Left ventricle myocardium inferior (tissue), 1 donor: ENCODE results near the gene VAX1. TPM values are rescaled to one million over a fixed set of nuclear protein-coding genes. Genes with fewer than 3 reads are reported as not detected.
A peak's percentile ranks its signal among the peaks of the same experiment; 100 is the strongest.

Experiments
- DNase-seq: peaks from one replicate; pipeline ENCODE4 v3.0.0-alpha.2; 2020
- H3K27ac ChIP-seq: fragments of 200-600 bp; replicated peaks from 2 replicates; pipeline ENCODE4 v1.8.0; 2021
- H3K27me3 ChIP-seq: fragments of 200-600 bp; 2 replicates; pipeline ENCODE4 v1.8.0; 2021; ENCODE audit warnings: low read depth
- H3K36me3 ChIP-seq: fragments of 200-600 bp; 2 replicates; pipeline ENCODE4 v1.8.0; 2021
- H3K4me1 ChIP-seq: fragments of 200-600 bp; 2 replicates; pipeline ENCODE4 v1.8.0; 2021
- H3K4me3 ChIP-seq: fragments of 200-600 bp; 2 replicates; pipeline ENCODE4 v1.8.0; 2021; ENCODE audit warnings: mild to moderate bottlenecking, moderate library complexity
- H3K9me3 ChIP-seq: fragments of 200-600 bp; replicated peaks from 2 replicates; pipeline ENCODE4 v1.8.0; 2021
- intact Hi-C: fragments of 100-400 bp; cut with micrococcal nuclease; formaldehyde crosslinking; loops from one replicate; pipeline ENCODE4 v1.11.0; 2022
- total RNA-seq: library from RNA; stranded (reverse); fragmentation: NEBNext Ultra II Directional; extraction: Animal tissue kit (Norgen Biotek cat#: 25700); gene quantifications from one replicate; pipeline ENCODE4 v1.2.1, GENCODE V29; 2021
- TF ChIP-seq, protein P1 (sequence below): fragments of 200-600 bp; IDR thresholded peaks from 2 replicates; pipeline ENCODE4 v1.8.0; 2021; ENCODE audit warnings: antibody characterized with exemption, mild to moderate bottlenecking, borderline replicate concordance
- donor health status: DM: no; HTN: yes; CAD: no; lungs with severe emphysema.

The VAX1 gene
- total RNA-seq, 1 donor from 2014 or later = not detected

GRCh38 chr10:117169480-117169879 lies 31.4 kb upstream of the VAX1 start:
- peaks cover 100% of the 10 kb centered on the region for H3K27me3 ChIP-seq
- intact Hi-C loops = no loop called here

DNA sequence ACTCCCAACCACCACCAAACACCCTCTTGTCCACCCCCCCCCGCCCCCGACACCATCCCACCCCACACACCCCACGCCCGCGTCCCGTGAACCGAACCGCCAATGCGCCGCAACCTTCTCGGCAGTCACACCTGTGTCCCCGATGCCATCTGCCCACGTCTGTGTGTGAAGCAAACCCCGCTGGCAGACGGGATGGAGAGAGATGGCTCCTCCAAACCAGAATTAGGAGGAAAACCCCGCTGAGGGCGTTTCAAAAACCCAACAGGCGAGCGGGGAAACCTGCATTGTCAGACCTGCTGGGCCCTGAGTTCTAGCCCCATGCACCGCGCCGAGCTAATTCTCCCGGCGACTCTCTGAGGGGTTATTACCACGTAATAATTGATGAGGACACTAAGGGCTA lies 30.7 kb upstream of the VAX1 start:
- intact Hi-C loops = no loop called here
- H3K4me3 ChIP-seq = no peak overlapping the region
- H3K27me3 ChIP-seq = peaks cover 100% of the 10 kb centered on the region
- no peaks in the 10 kb centered on the region for H3K36me3 ChIP-seq
- TF ChIP-seq, protein P1, sequence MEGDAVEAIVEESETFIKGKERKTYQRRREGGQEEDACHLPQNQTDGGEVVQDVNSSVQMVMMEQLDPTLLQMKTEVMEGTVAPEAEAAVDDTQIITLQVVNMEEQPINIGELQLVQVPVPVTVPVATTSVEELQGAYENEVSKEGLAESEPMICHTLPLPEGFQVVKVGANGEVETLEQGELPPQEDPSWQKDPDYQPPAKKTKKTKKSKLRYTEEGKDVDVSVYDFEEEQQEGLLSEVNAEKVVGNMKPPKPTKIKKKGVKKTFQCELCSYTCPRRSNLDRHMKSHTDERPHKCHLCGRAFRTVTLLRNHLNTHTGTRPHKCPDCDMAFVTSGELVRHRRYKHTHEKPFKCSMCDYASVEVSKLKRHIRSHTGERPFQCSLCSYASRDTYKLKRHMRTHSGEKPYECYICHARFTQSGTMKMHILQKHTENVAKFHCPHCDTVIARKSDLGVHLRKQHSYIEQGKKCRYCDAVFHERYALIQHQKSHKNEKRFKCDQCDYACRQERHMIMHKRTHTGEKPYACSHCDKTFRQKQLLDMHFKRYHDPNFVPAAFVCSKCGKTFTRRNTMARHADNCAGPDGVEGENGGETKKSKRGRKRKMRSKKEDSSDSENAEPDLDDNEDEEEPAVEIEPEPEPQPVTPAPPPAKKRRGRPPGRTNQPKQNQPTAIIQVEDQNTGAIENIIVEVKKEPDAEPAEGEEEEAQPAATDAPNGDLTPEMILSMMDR = no peak
- no peak overlapping the region for H3K27ac ChIP-seq
- no peak for DNase-seq
- H3K4me1 ChIP-seq = peaks cover 24% of the 10 kb centered on the region
- H3K9me3 ChIP-seq = no peaks in the 10 kb centered on the region

More at GRCh38 chr10:117169480-117169879, 31.4 kb upstream of the VAX1 start:
- Histone ChIP-seq H3K9me3 (no peaks in the 10 kb centered on the region), H3K4me1 (peaks cover 24% of the 10 kb centered on the region), H3K36me3 (no peaks in the 10 kb centered on the region), H3K4me3 (no peak overlapping the region), H3K27ac (no peak overlapping the region)
- TF ChIP-seq, protein P1 = no peak
- no peak for DNase-seq

DNA sequence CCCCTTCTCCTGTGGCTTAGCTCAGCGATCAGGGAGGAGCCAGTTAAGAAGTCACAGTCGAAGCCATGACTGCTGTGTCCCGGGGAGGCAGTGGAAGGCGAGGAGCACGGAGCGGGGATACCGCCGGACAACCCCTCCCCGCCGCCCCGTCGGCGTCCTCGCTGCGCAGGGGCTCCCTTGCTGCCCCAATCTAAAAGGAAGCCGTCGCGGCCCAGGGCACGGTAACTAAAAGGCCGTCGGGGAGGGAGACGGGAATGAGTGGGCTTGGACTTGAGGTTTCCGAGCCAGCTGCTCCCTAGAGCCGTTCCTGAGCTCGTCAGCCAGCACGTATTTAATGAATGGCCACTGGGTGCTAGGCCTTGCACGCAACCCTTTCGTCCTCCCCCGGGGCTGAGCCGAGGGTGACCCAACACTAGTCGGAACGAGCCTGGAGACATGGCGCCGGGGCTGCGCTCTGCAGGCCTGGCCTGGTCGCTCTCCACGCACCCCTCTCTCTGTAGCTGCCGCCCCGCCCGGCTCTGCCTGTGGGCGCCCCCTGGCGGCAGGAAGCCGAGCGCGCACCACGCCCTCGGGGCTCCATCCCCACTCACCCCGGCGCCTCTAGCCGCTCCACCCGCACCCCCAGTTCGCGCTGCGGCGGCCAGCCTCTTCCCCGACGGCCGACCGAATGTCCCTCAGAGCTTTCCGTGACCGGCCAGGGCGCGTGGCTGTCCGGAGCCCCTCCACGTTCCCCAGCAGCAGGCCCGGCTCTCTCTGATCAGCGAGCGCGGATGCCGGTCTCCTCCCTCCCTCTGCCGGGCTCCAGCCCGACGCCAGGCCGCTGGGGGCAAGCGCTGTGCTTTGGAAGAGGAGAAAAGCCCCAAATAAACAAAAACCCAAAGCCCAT lies 30.0 kb upstream of the VAX1 start:
- Histone ChIP-seq H3K27me3 (peaks cover 100% of the 10 kb centered on the region), H3K4me3 (peak overlapping the region; percentile 50)
- intact Hi-C loops = no loop called here

DNA sequence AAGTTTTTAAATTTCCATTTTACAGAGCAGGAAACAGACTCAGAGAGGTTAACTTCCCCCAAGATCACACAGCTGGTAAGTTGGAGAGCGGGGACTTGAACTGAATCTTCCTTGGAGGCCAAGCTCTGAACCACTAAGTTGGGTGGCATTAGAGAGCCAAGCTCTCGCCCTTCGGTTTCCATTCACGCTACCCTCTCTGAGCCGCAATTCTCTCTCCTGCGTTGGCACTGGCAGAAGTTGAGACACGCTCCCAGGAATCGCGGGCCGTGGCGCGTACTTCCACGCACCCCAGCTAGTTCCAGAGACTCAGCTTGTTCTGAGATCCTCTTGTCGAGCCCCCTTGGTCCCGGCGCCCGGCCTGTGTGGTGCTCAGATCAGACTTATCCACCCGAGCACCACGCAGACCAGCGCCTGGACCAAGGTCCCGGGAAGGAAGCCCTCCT lies 29.3 kb upstream of the VAX1 start:
- H3K36me3 ChIP-seq = no peaks in the 10 kb centered on the region
- H3K4me1 ChIP-seq = peaks cover 38% of the 10 kb centered on the region
- H3K27ac ChIP-seq = no peak overlapping the region
- DNase-seq = no peak
- intact Hi-C loops = no loop called here
- H3K27me3 ChIP-seq = peaks cover 100% of the 10 kb centered on the region
- TF ChIP-seq, protein P1 = no peak
- no peaks in the 10 kb centered on the region for H3K9me3 ChIP-seq
- peak overlapping the region; percentile 50 for H3K4me3 ChIP-seq

More for the DNA sequence above, 30.0 kb upstream of the VAX1 start:
- no peak overlapping the region for H3K27ac ChIP-seq
- TF ChIP-seq, protein P1 = peak; percentile 84
- H3K9me3 ChIP-seq = no peaks in the 10 kb centered on the region
- DNase-seq = peak; percentile 47
- H3K4me1 ChIP-seq = peaks cover 31% of the 10 kb centered on the region
- H3K36me3 ChIP-seq = no peaks in the 10 kb centered on the region

DNA sequence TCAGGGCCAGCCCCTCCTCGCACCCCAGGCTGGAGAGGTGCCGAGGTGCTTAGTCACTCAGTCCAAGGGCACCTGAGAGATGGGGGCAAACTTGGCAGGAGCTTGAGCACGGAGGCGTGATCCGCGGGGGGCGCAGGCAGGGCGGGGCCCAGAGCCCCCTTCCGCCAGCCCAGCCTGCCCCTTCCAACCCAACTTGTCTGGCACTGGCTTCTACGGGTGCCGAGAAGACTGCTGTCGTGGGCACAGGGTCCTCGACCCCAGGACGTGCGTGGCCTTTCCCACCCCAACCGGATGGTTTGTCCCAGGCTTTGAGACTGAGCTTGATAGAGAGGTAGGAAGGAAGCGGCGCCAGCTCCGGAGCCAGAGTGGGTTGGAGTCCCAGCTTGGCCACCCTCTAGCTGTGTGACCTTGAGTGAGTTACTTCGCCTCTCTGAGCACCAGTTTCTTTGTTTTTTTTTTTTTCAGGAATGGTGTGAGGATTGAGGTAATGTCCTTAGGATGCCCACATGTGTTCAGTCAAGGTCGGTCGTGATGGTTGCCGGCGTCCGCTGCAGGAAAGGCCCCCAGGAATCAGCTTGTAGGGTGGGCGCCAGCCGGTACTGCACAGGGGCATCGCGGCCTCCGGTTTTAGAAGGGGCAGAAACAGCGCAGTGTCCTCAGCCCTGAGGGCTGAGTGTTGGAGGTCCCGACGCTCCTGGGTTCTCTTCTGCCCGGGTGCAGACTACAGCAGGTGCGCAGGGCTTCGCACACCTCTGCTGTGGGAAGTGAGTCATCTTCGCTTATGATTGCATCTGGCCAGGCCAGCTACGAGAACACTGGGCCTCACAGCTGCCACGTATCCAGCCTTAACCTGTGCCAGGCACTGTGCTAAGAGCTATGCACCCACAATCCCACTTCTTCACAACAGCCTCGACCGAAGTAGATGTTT lies 28.6 kb upstream of the VAX1 start:
- Histone ChIP-seq H3K4me3 (no peak overlapping the region), H3K9me3 (no peaks in the 10 kb centered on the region), H3K27me3 (peaks cover 100% of the 10 kb centered on the region), H3K36me3 (no peaks in the 10 kb centered on the region), H3K4me1 (peaks cover 41% of the 10 kb centered on the region), H3K27ac (no peak overlapping the region)
- no peak for DNase-seq
- intact Hi-C loops = no loop called here
- TF ChIP-seq, protein P1 = no peak
